Kidney epithelial cell (primary cell): ENCODE data around the gene MAGEF1. TPM values are rescaled to one million over a fixed set of nuclear protein-coding genes. Genes with fewer than 3 reads are reported as not detected.

Experiments used
- DNase-seq: peaks from one replicate; pipeline ENCODE4 v3.0.0-alpha.2; 2010; ENCODE audit warnings: low read depth
- H3K27me3 ChIP-seq: 2 replicates; pipeline ENCODE4 v1.6.0; 2011; ENCODE audit warnings: low read length; ENCODE audit not compliant: control insufficient read depth, insufficient read depth
- H3K36me3 ChIP-seq: 2 replicates; pipeline ENCODE4 v1.5.1; 2011; ENCODE audit warnings: low read length; ENCODE audit not compliant: control insufficient read depth, insufficient read depth
- H3K4me3 ChIP-seq: 2 replicates; pipeline ENCODE4 v1.5.1; 2011; ENCODE audit warnings: low read depth, mild to moderate bottlenecking, control low read depth, low read length
- CTCF ChIP-seq: IDR thresholded peaks from 2 replicates; pipeline ENCODE4 v1.5.1; 2011; ENCODE audit warnings: mild to moderate bottlenecking, moderate library complexity, low read length, control low read depth, inconsistent platforms; ENCODE audit not compliant: insufficient read depth, poor library complexity, severe bottlenecking
- total RNA-seq: library from RNA; depleted of rRNA; stranded (reverse); fragments of >200 nt; gene quantifications from 2 replicates; pipeline ENCODE4 v1.2.3, GENCODE V29; 2015

The MAGEF1 gene
- total RNA-seq, 1 donor from 2014 or later, result 48.0 TPM

- Histone ChIP-seq H3K27me3 (peaks cover 8% of the 10 kb centered on the region), H3K36me3 (no peaks in the 10 kb centered on the region), H3K4me3 (no peak overlapping the region)
- TF ChIP-seq CTCF, result no peak
- DNase-seq, result no peak
These were observed 37.2 kb downstream of the MAGEF1 start for GRCh38 chr3:184674626-184675025.

- no peak for DNase-seq
- Histone ChIP-seq H3K27me3 (peaks cover 11% of the 10 kb centered on the region), H3K36me3 (no peaks in the 10 kb centered on the region), H3K4me3 (no peak overlapping the region)
- TF ChIP-seq CTCF, result no peak
These were observed 38.6 kb downstream of the MAGEF1 start for GRCh38 chr3:184672977-184673870.

- Histone ChIP-seq H3K27me3 (peaks cover 11% of the 10 kb centered on the region), H3K4me3 (no peak overlapping the region), H3K36me3 (no peaks in the 10 kb centered on the region)
- TF ChIP-seq CTCF, result no peak
- DNase-seq, result no peak
These were observed 39.5 kb downstream of the MAGEF1 start for GRCh38 chr3:184672335-184672734.

GRCh38 chr3:184670091-184670602 lies 41.7 kb downstream of the MAGEF1 start:
- no peak for TF ChIP-seq CTCF
- Histone ChIP-seq H3K36me3 (no peaks in the 10 kb centered on the region), H3K27me3 (peaks cover 11% of the 10 kb centered on the region), H3K4me3 (no peak overlapping the region)
- DNase-seq, result no peak

- TF ChIP-seq CTCF, result no peak
- no peak for DNase-seq
- no peaks in the 10 kb centered on the region for H3K36me3 ChIP-seq
- no peak overlapping the region for H3K4me3 ChIP-seq
- H3K27me3 ChIP-seq, result peaks cover 11% of the 10 kb centered on the region
These were observed 42.3 kb downstream of the MAGEF1 start for GRCh38 chr3:184669578-184669977.

- H3K36me3 ChIP-seq, result no peaks in the 10 kb centered on the region
- peaks cover 4% of the 10 kb centered on the region for H3K27me3 ChIP-seq
- no peak for DNase-seq
- no peak for TF ChIP-seq CTCF
- no peak overlapping the region for H3K4me3 ChIP-seq
These were observed 45.4 kb downstream of the MAGEF1 start for GRCh38 chr3:184666442-184666841.
